Fibroblast of lung (primary cell): ENCODE results near the gene MECR. TPM values are rescaled to one million over a fixed set of nuclear protein-coding genes. Genes with fewer than 3 reads are reported as not detected.

Experiments
- DNase-seq, 2 donors: peaks; one replicate each; pipeline versions ENCODE4 v3.0.0 to v3.0.0-alpha.2; 2010; ENCODE audit warnings: low read depth in 2 of 2
- H2AFZ ChIP-seq: 2 replicates; pipeline ENCODE4 v1.5.1; 2012; ENCODE audit warnings: low read length, control low read depth, inconsistent platforms
- H3K27ac ChIP-seq: 2 replicates; pipeline ENCODE4 v1.5.1; 2011; ENCODE audit warnings: low read length, control low read depth; ENCODE audit not compliant: insufficient read depth
- H3K27me3 ChIP-seq: 2 replicates; pipeline ENCODE4 v1.5.1; 2011; ENCODE audit warnings: mild to moderate bottlenecking, low read length; ENCODE audit not compliant: control insufficient read depth, insufficient read depth
- H3K36me3 ChIP-seq: 2 replicates; pipeline ENCODE4 v1.5.1; 2011; ENCODE audit warnings: low read length; ENCODE audit not compliant: control insufficient read depth, insufficient read depth
- H3K4me1 ChIP-seq: 2 replicates; pipeline ENCODE4 v1.5.1; 2011; ENCODE audit warnings: low read length; ENCODE audit not compliant: control insufficient read depth, insufficient read depth; ENCODE audit errors: extremely low read depth
- H3K4me2 ChIP-seq: 2 replicates; pipeline ENCODE4 v1.5.1; 2011; ENCODE audit warnings: low read length, control low read depth; ENCODE audit not compliant: insufficient read depth; ENCODE audit errors: extremely low read depth
- H3K4me3 ChIP-seq, 4 experiments: fragments of 200-600 bp in 1 of 4; sonication (generic) in 1 of 4; replicated peaks in 1 of 4; 2 replicates each; pipeline ENCODE4 v1.5.1; 2011 to 2016; ENCODE audit warnings: low read length in 4 of 4, low read depth in 3 of 4, mild to moderate bottlenecking in 3 of 4, control low read depth in 2 of 4, inconsistent platforms in 1 of 4, mixed read lengths in 1 of 4; ENCODE audit not compliant: insufficient read depth in 1 of 4; ENCODE audit errors: control extremely low read depth in 1 of 4
- H3K79me2 ChIP-seq: 2 replicates; pipeline ENCODE4 v1.5.1; 2012; ENCODE audit warnings: mild to moderate bottlenecking, low read length, inconsistent platforms; ENCODE audit not compliant: control insufficient read depth, insufficient read depth
- H3K9ac ChIP-seq: 2 replicates; pipeline ENCODE4 v1.5.1; 2011; ENCODE audit warnings: mild to moderate bottlenecking, low read length, control low read depth; ENCODE audit not compliant: insufficient read depth
- H3K9me3 ChIP-seq: 2 replicates; pipeline ENCODE4 v1.5.1; 2012; ENCODE audit warnings: low read depth, low read length; ENCODE audit not compliant: control insufficient read depth, insufficient read depth
- H4K20me1 ChIP-seq: 2 replicates; pipeline ENCODE4 v1.5.1; 2011; ENCODE audit warnings: low read length; ENCODE audit not compliant: control insufficient read depth, insufficient read depth; ENCODE audit errors: extremely low read depth
- EZH2 ChIP-seq: IDR thresholded peaks from 2 replicates; pipeline ENCODE4 v1.5.1; 2012; ENCODE audit warnings: low read length, control low read depth, mild to moderate bottlenecking; ENCODE audit errors: missing control alignments
- polyA minus RNA-seq: library from RNA; depleted of rRNA, polyadenylated mRNA; stranded (reverse); fragments of >200 nt; gene quantifications from 2 replicates; pipeline ENCODE4 v1.2.3, GENCODE V29; 2011; ENCODE audit warnings: low replicate concordance
- polyA plus RNA-seq, 2 donors: library from polyadenylated mRNA; depleted of rRNA in 1 of 2; stranded (reverse) in 1 of 2; unstranded in 1 of 2; fragments of >200 nt; gene quantifications; 2 replicates each; pipeline ENCODE4 v1.2.1, GENCODE V29; 2011 to 2012; ENCODE audit warnings: missing spikeins in 1 of 2
- total RNA-seq: library from RNA; depleted of rRNA; stranded (reverse); fragments of >200 nt; gene quantifications from 2 replicates; pipeline ENCODE4 v1.2.1, GENCODE V29; 2014
- TF ChIP-seq, protein P1 (sequence below), 2 donors: IDR thresholded peaks in 1 of 2; conservative IDR thresholded peaks in 1 of 2; 1 replicate in 1 of 2; 2 replicates in 1 of 2; pipeline ENCODE4 v1.5.1; 2011 to 2012; ENCODE audit warnings: low read length in 2 of 2, control low read depth in 1 of 2, inconsistent platforms in 1 of 2, low read depth in 1 of 2, mild to moderate bottlenecking in 1 of 2

MECR gene
- 16.9 and 17.5 TPM in 2 replicates for total RNA-seq
- 19.8 and 21.0 TPM in 2 replicates for polyA plus RNA-seq
- polyA plus RNA-seq (2012) = 30.5 and 31.6 TPM in 2 replicates
- 25.3 and 62.5 TPM in 2 replicates for polyA minus RNA-seq

DNA sequence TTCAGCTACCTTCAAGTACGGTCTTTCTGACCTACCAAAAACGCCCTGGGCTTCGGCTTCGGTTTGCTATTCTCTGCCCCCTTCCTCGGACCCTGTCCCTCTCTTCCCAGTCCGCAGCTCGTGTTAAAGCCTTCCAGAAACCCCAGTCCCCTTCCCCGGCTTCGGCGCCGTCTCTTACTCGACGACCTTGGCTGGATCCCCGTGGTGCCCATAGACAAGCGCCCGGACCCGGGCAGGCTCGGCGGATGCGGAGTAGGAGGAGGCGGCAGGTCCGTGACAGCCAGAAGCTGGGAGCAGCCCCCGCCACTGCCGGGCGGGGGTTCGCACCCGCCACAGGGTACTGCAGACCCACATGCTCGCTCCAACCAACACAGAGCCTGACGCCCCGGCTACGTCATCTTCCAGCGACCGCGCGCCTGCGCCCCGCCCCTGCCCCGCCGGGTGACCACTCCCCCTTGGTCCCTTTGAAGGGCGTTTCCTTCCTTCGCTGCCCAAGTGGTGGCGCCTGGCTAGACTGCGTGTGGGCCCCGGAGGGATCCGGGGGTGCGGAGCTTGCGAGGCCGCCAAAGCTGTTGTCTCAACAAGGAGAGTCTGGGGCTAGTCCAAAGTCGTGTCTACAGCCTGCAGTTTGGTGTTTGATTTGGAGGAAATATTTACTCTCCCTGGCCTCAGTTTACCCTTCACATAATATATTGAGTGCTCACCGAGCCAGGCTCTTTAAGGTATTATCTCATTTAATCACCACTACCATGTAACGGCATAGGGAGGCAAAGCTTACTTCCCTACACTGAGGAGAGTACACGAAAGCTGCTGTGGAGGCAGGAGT, at the start of gene MECR:
TSS of gene MECR (minus strand) at position 382 of the 826 bp plus-strand sequence. CDS start at position 354, 28 bp downstream.
- H3K4me1 ChIP-seq = no peaks in the 10 kb centered on the region
- peak within 1 kb of the TSS; percentile 82 for H3K27ac ChIP-seq
- H3K4me2 ChIP-seq = peak within 1 kb of the TSS; percentile 94
- no peaks in the 10 kb centered on the region for H4K20me1 ChIP-seq
- peak; percentile 90 to 91 for DNase-seq
- H3K4me3 ChIP-seq = peak within 1 kb of the TSS; percentile 80 to 93 (median 87)
- peaks cover 7% of the 10 kb centered on the region for H3K79me2 ChIP-seq
- TF ChIP-seq, protein P1, sequence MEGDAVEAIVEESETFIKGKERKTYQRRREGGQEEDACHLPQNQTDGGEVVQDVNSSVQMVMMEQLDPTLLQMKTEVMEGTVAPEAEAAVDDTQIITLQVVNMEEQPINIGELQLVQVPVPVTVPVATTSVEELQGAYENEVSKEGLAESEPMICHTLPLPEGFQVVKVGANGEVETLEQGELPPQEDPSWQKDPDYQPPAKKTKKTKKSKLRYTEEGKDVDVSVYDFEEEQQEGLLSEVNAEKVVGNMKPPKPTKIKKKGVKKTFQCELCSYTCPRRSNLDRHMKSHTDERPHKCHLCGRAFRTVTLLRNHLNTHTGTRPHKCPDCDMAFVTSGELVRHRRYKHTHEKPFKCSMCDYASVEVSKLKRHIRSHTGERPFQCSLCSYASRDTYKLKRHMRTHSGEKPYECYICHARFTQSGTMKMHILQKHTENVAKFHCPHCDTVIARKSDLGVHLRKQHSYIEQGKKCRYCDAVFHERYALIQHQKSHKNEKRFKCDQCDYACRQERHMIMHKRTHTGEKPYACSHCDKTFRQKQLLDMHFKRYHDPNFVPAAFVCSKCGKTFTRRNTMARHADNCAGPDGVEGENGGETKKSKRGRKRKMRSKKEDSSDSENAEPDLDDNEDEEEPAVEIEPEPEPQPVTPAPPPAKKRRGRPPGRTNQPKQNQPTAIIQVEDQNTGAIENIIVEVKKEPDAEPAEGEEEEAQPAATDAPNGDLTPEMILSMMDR (conservative IDR thresholded peaks at IDR 0.05 in 1 of 2, IDR thresholded peaks at IDR 0.05 in 1 of 2; ENCODE audit: low read depth in 1 of 2, low read length in 2 of 2) = peak; percentile 21 to 34
- TF ChIP-seq EZH2 = no peak
- H3K36me3 ChIP-seq = no peaks in the 10 kb centered on the region
- H3K9ac ChIP-seq = peak within 1 kb of the TSS; percentile 86
- H3K27me3 ChIP-seq = peaks cover 3% of the 10 kb centered on the region
- no peaks in the 10 kb centered on the region for H3K9me3 ChIP-seq
- H2AFZ ChIP-seq = peak within 1 kb of the TSS; percentile 88

GRCh38 chr1:29279951-29280391, 49.2 kb upstream of the MECR start:
- TF ChIP-seq, protein P1 (conservative IDR thresholded peaks at IDR 0.05 in 1 of 2, IDR thresholded peaks at IDR 0.05 in 1 of 2; ENCODE audit: low read depth in 1 of 2, low read length in 2 of 2) = no peak
- no peak for TF ChIP-seq EZH2
- no peak overlapping the region for H3K4me3 ChIP-seq
- no peak overlapping the region for H2AFZ ChIP-seq
- H3K9me3 ChIP-seq = no peaks in the 10 kb centered on the region
- peaks cover 3% of the 10 kb centered on the region for H3K4me1 ChIP-seq
- H4K20me1 ChIP-seq = no peaks in the 10 kb centered on the region
- no peak overlapping the region for H3K4me2 ChIP-seq
- H3K27ac ChIP-seq = no peak overlapping the region
- DNase-seq = no peak
- H3K9ac ChIP-seq = no peak overlapping the region
- no peaks in the 10 kb centered on the region for H3K79me2 ChIP-seq
- no peaks in the 10 kb centered on the region for H3K36me3 ChIP-seq
- H3K27me3 ChIP-seq = no peaks in the 10 kb centered on the region

- H3K4me1 ChIP-seq = peaks cover 3% of the 10 kb centered on the region
- no peak overlapping the region for H3K27ac ChIP-seq
- no peaks in the 10 kb centered on the region for H3K27me3 ChIP-seq
- H2AFZ ChIP-seq = no peak overlapping the region
- no peak overlapping the region for H3K4me3 ChIP-seq
- no peaks in the 10 kb centered on the region for H4K20me1 ChIP-seq
- no peaks in the 10 kb centered on the region for H3K36me3 ChIP-seq
- no peak overlapping the region for H3K4me2 ChIP-seq
- no peak for DNase-seq
- no peak for TF ChIP-seq EZH2
- TF ChIP-seq, protein P1 (conservative IDR thresholded peaks at IDR 0.05 in 1 of 2, IDR thresholded peaks at IDR 0.05 in 1 of 2; ENCODE audit: low read depth in 1 of 2, low read length in 2 of 2) = no peak
- no peaks in the 10 kb centered on the region for H3K9me3 ChIP-seq
- no peak overlapping the region for H3K9ac ChIP-seq
- H3K79me2 ChIP-seq = no peaks in the 10 kb centered on the region
Observed at GRCh38 chr1:29279406-29279805, 48.7 kb upstream of the MECR start.
